Activated gamma-delta T cell treated with anti-CD3 and anti-CD28 coated beads, Interleukin-2, amount 50 U/mL, for 16 hours (primary cell): ENCODE data around the gene PADI3.
"Not testable (repeated sequence)": the region's sequence is repeated elsewhere in the genome, so short reads cannot be mapped to it uniquely, and the experiment has no call there.

Experiments used
- DNase-seq: peaks from one replicate; pipeline ENCODE4 v3.0.0-alpha.2; 2020; ENCODE audit warnings: low read depth

PADI3 gene

GRCh38 chr1:17305576-17306095 lies 56.7 kb downstream of the PADI3 start:
- no peak for DNase-seq

- no peak for DNase-seq
These were observed 57.5 kb downstream of the PADI3 start for GRCh38 chr1:17306407-17306806.

DNA sequence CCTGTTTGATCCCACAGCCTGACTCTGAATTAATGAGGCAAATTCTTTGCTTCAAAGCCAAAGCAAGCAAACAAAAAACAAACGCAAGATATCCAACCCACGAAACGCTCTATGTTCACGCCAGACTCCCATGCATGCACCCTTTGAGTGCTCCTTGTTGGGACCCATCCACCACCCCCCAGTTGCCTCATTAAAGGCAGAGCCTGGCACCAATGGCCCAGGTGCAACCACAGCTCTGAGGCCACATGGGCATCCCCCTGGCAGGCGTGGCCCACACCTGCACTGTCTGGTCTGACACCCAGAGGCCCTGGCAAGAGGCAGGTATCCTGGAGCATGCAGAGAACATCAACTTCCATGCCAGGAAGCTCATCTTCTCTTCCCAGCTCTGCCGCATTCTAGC lies 58.0 kb downstream of the PADI3 start:
- DNase-seq: no peak

DNA sequence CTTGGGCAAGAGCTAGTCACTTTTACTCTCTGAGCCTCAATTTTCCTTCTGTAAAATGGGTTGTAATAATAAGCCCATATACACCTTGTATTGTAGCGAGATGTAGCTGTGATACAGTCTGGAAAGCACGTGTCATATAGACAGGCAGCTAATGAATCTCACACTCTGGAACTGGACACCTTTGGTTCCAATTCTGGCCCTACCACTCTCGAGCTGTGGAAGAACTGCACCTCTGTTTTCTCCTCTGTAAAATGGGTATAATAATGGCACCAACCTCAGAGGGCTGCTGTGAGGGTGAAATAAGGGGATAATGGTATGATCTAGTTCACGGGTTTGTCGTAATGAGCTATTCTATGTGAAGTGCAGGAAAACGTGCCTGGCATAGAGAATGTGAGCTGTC lies 58.4 kb downstream of the PADI3 start:
- DNase-seq: no peak

GRCh38 chr1:17307946-17308345 lies 59.0 kb downstream of the PADI3 start, which contains the start of gene PADI4:
Gene PADI4 (plus strand): TSS chr1:17308197. CDS start chr1:17308223, 26 bp downstream.
- no peak for DNase-seq

DNA sequence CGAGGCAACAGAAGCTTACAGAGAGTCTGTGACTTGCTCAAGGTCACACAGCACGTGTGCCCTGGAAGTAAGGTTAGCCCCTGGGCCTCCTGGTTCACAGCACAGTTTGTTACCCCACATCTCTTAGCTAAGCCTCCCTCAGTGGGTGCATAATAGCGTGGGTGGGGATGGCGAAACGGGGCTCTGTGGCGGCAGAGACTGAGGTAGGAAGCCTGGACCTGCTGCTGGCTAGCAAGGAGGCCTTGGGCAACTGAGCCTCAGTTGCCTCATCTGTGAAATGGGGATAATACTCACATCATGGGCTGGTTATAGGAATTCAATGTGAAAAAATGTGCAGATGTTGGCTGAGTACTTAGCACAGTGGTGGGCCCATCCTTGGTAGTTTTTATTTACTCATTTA lies 59.7 kb downstream of the PADI3 start:
- no peak for DNase-seq

- no peak for DNase-seq
These were observed 60.6 kb downstream of the PADI3 start for GRCh38 chr1:17309426-17310067.

- no peak for DNase-seq
These were observed 61.3 kb downstream of the PADI3 start for GRCh38 chr1:17310068-17310640.

DNA sequence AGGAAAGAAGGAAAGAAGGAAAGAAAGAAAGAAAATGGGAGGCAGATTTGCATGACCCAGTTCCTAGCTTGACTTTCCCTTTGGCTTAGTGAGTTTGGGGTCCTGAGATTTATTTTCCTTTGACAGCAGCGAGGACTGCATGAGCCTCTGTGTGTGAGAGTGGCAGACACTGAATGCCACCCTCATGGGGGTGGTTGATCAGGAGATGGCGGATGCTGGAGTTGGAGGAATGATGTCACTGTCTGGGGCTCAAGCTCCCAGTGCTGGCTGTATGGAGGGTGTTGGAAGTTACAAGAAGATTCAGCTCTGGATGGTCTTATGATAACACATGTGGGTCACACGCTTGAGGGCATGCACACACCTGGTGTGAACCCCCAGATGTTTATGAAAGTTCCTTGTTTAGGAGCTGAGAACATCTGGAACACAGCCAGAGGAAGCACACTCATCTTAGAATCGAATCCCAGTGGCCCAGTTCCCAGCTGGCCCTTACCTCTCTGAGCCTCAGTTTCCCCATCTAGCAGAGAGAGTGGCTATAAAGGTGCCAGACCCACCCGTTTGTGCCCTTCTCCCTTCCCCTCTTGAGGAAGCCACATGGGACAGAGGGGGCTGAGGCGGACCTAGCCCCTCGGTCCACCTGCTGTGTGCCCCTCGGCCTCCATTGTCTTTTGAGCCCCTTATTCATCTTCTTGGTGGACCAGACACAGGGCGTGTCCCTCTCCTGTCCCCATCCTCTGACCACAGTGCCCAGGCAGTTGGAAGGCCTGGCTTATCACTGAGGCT lies 64.8 kb downstream of the PADI3 start:
- DNase-seq: no peak

DNA sequence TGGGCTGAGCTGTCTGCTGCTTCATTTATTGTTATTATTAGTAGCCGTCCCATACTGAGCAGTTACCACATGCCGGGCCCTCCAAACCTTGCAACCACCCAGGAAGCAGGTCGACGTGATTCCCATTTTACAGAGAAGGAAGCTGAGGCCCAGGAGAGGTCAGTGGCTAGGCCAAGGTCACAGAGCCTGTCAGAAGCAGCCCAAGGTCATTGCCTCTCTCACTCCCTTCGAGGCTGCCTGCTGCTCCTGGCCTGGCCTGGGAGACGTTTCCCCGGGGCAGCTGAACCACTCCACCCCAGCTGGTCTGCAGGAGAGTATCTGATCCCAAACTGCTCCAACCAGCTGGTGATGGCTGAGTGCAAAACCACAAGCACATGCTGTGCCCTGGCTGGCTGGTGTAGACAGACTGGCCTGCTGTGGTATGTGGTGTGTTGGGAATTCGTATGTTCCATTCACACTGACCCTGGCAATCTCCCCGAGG lies 65.6 kb downstream of the PADI3 start:
- no peak for DNase-seq

DNA sequence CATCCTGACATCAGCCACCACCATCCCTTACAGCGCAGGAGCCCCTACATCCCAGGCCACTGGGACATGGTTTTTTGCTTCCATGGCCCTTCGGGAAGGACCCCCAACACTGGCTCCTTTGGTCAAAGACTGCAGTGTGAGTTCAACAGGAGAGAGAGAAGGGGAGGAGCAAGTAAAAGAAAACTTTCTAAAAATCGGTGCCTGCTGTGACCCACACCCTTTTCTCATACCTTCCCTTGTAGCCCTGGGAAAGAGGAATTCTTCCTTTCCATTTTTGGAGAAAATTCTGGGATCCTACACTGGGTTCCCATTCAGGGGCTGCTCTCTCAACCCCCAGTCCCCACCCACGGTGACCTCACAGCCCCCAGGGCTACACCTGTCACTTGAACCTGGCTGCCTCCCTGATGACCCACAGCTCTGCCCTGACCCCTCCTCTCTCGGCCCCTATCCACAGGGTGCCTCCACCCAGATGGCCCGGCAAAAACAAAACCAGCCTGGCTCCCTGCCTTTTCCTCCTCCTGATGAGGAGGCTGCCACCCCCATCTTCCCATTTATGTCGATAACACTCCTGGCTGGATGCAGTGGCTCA lies 66.7 kb downstream of the PADI3 start:
- DNase-seq: no peak

DNA sequence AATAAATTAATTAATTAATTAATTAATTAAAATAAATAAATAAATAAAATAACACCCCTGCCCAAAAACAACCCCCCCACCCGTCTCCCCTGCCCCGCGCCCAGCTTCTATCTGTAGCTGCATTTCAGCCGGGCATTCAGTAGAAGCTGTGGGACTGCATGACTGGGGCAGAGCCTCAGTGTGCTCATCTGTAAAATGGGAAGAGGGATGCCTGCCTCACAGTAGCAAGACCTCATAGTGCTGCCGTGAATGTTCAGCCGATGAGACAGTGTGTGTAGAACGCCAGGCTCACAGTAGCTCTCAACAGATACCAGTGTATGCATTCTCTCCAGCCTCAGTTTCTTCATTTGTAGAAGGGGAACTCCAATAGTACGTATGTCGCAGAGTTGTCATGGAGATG lies 67.8 kb downstream of the PADI3 start:
- DNase-seq: no peak

GRCh38 chr1:17318262-17318661 lies 69.4 kb downstream of the PADI3 start:
- DNase-seq: no peak

GRCh38 chr1:17319561-17320350 lies 70.9 kb downstream of the PADI3 start:
- DNase-seq: no peak

- not testable (repeated sequence) for DNase-seq
These were observed 73.0 kb downstream of the PADI3 start for GRCh38 chr1:17321857-17322390.

DNA sequence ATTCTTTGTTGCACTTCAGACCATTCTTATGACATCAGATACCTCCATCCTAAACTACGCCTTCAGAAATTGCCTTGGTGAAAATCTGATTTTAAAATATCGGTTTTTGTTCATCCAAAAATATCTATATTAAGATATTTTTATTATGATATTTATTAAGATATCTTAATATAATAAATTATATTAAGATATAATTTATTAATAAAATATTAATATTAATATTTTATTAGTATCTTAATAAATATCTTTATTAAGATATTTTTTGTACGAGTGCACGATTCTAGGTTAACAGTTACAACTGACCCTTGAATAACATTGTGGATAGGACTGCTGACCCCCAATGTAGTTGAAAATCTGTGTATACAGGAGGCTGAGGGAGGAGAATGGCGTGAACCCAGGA lies 80.0 kb downstream of the PADI3 start:
- DNase-seq: no peak

- no peak for DNase-seq
These were observed 80.7 kb downstream of the PADI3 start for GRCh38 chr1:17329610-17330009.

DNA sequence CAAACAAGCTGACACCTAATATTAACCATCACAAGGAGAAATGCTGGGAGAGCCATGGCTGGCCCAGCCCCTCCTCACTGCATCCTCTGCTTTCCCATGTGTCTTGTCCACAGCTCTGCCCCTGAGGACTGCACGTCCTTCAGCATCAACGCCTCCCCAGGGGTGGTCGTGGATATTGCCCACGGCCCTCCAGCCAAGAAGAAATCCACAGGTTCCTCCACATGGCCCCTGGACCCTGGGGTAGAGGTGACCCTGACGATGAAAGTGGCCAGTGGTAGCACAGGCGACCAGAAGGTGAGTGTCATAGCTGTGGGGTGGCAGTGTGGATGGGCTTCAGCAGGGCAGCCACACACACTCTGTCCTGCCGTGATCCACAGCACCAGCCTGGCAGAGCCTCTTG lies 82.0 kb downstream of the PADI3 start:
- DNase-seq: no peak

GRCh38 chr1:17333081-17333480 lies 84.2 kb downstream of the PADI3 start:
- no peak for DNase-seq
